Measurements from ENCODE around the gene TOP2A.

Gene TOP2A

DNA sequence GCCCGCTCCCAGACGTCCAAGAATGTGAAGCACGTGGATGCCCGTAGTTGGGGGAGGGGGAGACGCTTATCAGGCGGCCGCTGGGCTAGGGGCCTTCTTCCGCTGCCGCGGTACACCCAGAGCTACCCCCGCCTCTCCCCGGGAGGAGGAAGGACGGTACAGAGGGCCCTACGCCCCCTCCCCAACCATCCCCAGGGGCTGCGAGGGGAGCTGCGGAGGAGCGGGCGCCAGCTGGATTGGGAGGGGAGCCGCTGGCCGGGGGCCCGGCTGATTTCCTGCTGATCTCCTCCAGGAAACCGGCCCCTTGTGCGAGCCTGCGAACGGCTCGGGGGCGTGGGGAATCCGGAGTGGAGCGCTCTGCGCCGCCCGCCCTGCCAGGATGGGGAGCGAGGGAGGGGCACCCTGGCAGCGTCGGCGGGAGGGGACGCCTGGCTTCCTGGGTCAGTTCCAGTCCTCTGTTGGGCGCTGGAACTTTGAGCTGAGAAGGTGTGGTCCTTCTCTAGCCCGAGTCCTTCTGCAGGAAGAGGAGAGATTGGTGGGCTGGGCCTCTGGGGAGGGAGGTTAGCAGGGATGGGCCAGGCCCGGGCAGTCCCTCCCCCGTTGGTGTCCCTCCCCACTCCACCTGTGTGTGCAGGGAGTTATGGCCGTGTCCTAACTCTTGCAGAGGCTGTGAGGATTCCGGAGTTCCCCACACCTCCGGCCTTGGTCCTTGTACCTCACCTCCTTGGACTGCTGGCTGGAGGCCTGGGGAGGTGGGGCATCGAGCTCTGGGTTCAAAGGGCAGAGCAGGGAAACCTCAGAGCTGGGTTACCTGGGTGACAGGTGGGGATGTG, 72.3 kb downstream of the TOP2A start:
- peak overlapping the region; percentile 68 for H2BK15ac ChIP-seq (ENCODE audit: low read length)
- no peak overlapping the region for H2BK5ac ChIP-seq (ENCODE audit: low read length)
- H3K27ac ChIP-seq (replicated peaks; ENCODE audit: low read length), result no peak overlapping the region
- H3K79me1 ChIP-seq (ENCODE audit: low read depth, low read length), result peaks cover 7% of the 10 kb centered on the region
- no peak overlapping the region for H4K91ac ChIP-seq (ENCODE audit: low read depth, low read length, poor library complexity)
- H3K9ac ChIP-seq (ENCODE audit: low read depth, low read length, poor library complexity), result peak overlapping the region; percentile 80
- peak; percentile 72 for DNase-seq (ENCODE audit: low spot score)
- WGBS, 2 donors (ENCODE audit: extremely low coverage in 2 of 2, insufficient read length in 2 of 2, insufficient replicate concordance in 1 of 2), result no CpG with 5 or more reads among the region's 45 CpGs
- peak overlapping the region; percentile 49 for H3K14ac ChIP-seq (ENCODE audit: low read length)
- H2BK12ac ChIP-seq (ENCODE audit: low read length), result no peak overlapping the region
- peak overlapping the region; percentile 1 for H3K23ac ChIP-seq (ENCODE audit: low read depth, low read length, poor library complexity)
- H4K8ac ChIP-seq (ENCODE audit: low read depth, low read length), result no peak overlapping the region
- peak overlapping the region; percentile 84 for H2AFZ ChIP-seq (ENCODE audit: low read length)
- H3K4me2 ChIP-seq (ENCODE audit: insufficient read depth, low read length, poor library complexity, severe bottlenecking), result peak overlapping the region; percentile 59
- peak overlapping the region; percentile 46 to 65 for H3K4me3 ChIP-seq (ENCODE audit: low read length in 2 of 2)
- peak overlapping the region; percentile 48 for H2AK5ac ChIP-seq (ENCODE audit: low read depth, low read length)
- H3K18ac ChIP-seq (ENCODE audit: low read length), result peak overlapping the region; percentile 94
- no peak overlapping the region for H3K4ac ChIP-seq (ENCODE audit: low read length)
- peaks cover 0 to 16% (median 2%) of the 10 kb centered on the region in 3 experiments for H3K27me3 ChIP-seq (ENCODE audit: control insufficient read depth in 3 of 3, insufficient read depth in 3 of 3, low read depth in 1 of 3, low read length in 3 of 3)
- peaks cover 4 to 12% of the 10 kb centered on the region in 2 donors for H3K36me3 ChIP-seq (replicated peaks in 1 of 2; ENCODE audit: control insufficient read depth in 2 of 2, insufficient read depth in 2 of 2, low read length in 2 of 2)
- peak overlapping the region; percentile 92 for H2BK120ac ChIP-seq (ENCODE audit: low read depth, low read length)
- H3K9me3 ChIP-seq (replicated peaks in 1 of 2; ENCODE audit: control insufficient read depth in 2 of 2, insufficient read depth in 1 of 2, low read depth in 1 of 2, low read length in 2 of 2), result no peaks in the 10 kb centered on the region
- peaks cover 71% of the 10 kb centered on the region in 2 donors for H3K4me1 ChIP-seq (ENCODE audit: control insufficient read depth in 2 of 2, insufficient read depth in 1 of 2, low read depth in 1 of 2, low read length in 2 of 2)

- H4K8ac ChIP-seq (ENCODE audit: low read depth, low read length), result no peak overlapping the region
- no peak overlapping the region for H3K27ac ChIP-seq (replicated peaks; ENCODE audit: low read length)
- H2AFZ ChIP-seq (ENCODE audit: low read length), result peak overlapping the region; percentile 84
- H3K36me3 ChIP-seq (replicated peaks in 1 of 2; ENCODE audit: control insufficient read depth in 2 of 2, insufficient read depth in 2 of 2, low read length in 2 of 2), result peaks cover 4 to 7% of the 10 kb centered on the region in 2 donors
- peak overlapping the region; percentile 97 for H2BK15ac ChIP-seq (ENCODE audit: low read length)
- H3K4me3 ChIP-seq (ENCODE audit: low read length in 2 of 2), result peak overlapping the region in 1 of 2 donors; percentile 46
- peak overlapping the region; percentile 49 for H2BK12ac ChIP-seq (ENCODE audit: low read length)
- H3K9me3 ChIP-seq (replicated peaks in 1 of 2; ENCODE audit: control insufficient read depth in 2 of 2, insufficient read depth in 1 of 2, low read depth in 1 of 2, low read length in 2 of 2), result no peaks in the 10 kb centered on the region
- no peak overlapping the region for H3K14ac ChIP-seq (ENCODE audit: low read length)
- no peak overlapping the region for H3K9ac ChIP-seq (ENCODE audit: low read depth, low read length, poor library complexity)
- H3K4ac ChIP-seq (ENCODE audit: low read length), result no peak overlapping the region
- peak overlapping the region; percentile 15 for H2AK5ac ChIP-seq (ENCODE audit: low read depth, low read length)
- WGBS, 2 donors (ENCODE audit: extremely low coverage in 2 of 2, insufficient read length in 2 of 2, insufficient replicate concordance in 1 of 2), result no CpG with 5 or more reads among the region's 7 CpGs
- H3K4me2 ChIP-seq (ENCODE audit: insufficient read depth, low read length, poor library complexity, severe bottlenecking), result peak overlapping the region; percentile 59
- peak overlapping the region; percentile 85 for H3K18ac ChIP-seq (ENCODE audit: low read length)
- H3K23ac ChIP-seq (ENCODE audit: low read depth, low read length, poor library complexity), result peak overlapping the region; percentile 52
- H3K4me1 ChIP-seq (ENCODE audit: control insufficient read depth in 2 of 2, insufficient read depth in 1 of 2, low read depth in 1 of 2, low read length in 2 of 2), result peaks cover 63 to 64% of the 10 kb centered on the region in 2 donors
- peaks cover 0 to 16% (median 2%) of the 10 kb centered on the region in 3 experiments for H3K27me3 ChIP-seq (ENCODE audit: control insufficient read depth in 3 of 3, insufficient read depth in 3 of 3, low read depth in 1 of 3, low read length in 3 of 3)
- peak overlapping the region; percentile 10 for H2BK5ac ChIP-seq (ENCODE audit: low read length)
- peaks cover 5% of the 10 kb centered on the region for H3K79me1 ChIP-seq (ENCODE audit: low read depth, low read length)
- H2BK120ac ChIP-seq (ENCODE audit: low read depth, low read length), result peak overlapping the region; percentile 92
- DNase-seq (ENCODE audit: low spot score), result no peak
- H4K91ac ChIP-seq (ENCODE audit: low read depth, low read length, poor library complexity), result no peak overlapping the region
Observed at GRCh38 chr17:40344421-40345160, 73.1 kb downstream of the TOP2A start.

GRCh38 chr17:40343219-40344119, 74.2 kb downstream of the TOP2A start:
- H3K4me2 ChIP-seq (ENCODE audit: insufficient read depth, low read length, poor library complexity, severe bottlenecking), result peak overlapping the region; percentile 86
- H3K4ac ChIP-seq (ENCODE audit: low read length), result no peak overlapping the region
- no peak overlapping the region for H2BK120ac ChIP-seq (ENCODE audit: low read depth, low read length)
- no peak for DNase-seq (ENCODE audit: low spot score)
- H2AK5ac ChIP-seq (ENCODE audit: low read depth, low read length), result peak overlapping the region; percentile 47
- peaks cover 0 to 16% (median 2%) of the 10 kb centered on the region in 3 experiments for H3K27me3 ChIP-seq (ENCODE audit: control insufficient read depth in 3 of 3, insufficient read depth in 3 of 3, low read depth in 1 of 3, low read length in 3 of 3)
- peak overlapping the region; percentile 49 for H2BK12ac ChIP-seq (ENCODE audit: low read length)
- H3K14ac ChIP-seq (ENCODE audit: low read length), result no peak overlapping the region
- no peaks in the 10 kb centered on the region for H3K36me3 ChIP-seq (replicated peaks in 1 of 2; ENCODE audit: control insufficient read depth in 2 of 2, insufficient read depth in 2 of 2, low read length in 2 of 2)
- WGBS, 2 donors (ENCODE audit: extremely low coverage in 2 of 2, insufficient read length in 2 of 2, insufficient replicate concordance in 1 of 2), result no CpG with 5 or more reads among the region's 15 CpGs
- no peak overlapping the region for H3K9ac ChIP-seq (ENCODE audit: low read depth, low read length, poor library complexity)
- H3K79me1 ChIP-seq (ENCODE audit: low read depth, low read length), result peaks cover 5% of the 10 kb centered on the region
- peaks cover 57 to 63% of the 10 kb centered on the region in 2 donors for H3K4me1 ChIP-seq (ENCODE audit: control insufficient read depth in 2 of 2, insufficient read depth in 1 of 2, low read depth in 1 of 2, low read length in 2 of 2)
- no peak overlapping the region for H4K91ac ChIP-seq (ENCODE audit: low read depth, low read length, poor library complexity)
- H3K27ac ChIP-seq (replicated peaks; ENCODE audit: low read length), result no peak overlapping the region
- no peaks in the 10 kb centered on the region for H3K9me3 ChIP-seq (replicated peaks in 1 of 2; ENCODE audit: control insufficient read depth in 2 of 2, insufficient read depth in 1 of 2, low read depth in 1 of 2, low read length in 2 of 2)
- peak overlapping the region; percentile 97 for H2BK15ac ChIP-seq (ENCODE audit: low read length)
- no peak overlapping the region for H3K23ac ChIP-seq (ENCODE audit: low read depth, low read length, poor library complexity)
- H2AFZ ChIP-seq (ENCODE audit: low read length), result no peak overlapping the region
- H4K8ac ChIP-seq (ENCODE audit: low read depth, low read length), result no peak overlapping the region
- peak overlapping the region; percentile 72 for H3K18ac ChIP-seq (ENCODE audit: low read length)
- H2BK5ac ChIP-seq (ENCODE audit: low read length), result no peak overlapping the region
- peak overlapping the region; percentile 18 to 86 for H3K4me3 ChIP-seq (ENCODE audit: low read length in 2 of 2)
